ENCODE results near the gene ZC3H7A. TPM values are rescaled to one million over a fixed set of nuclear protein-coding genes. Genes with fewer than 3 reads are reported as not detected.

Gene ZC3H7A
- total RNA-seq, result 143 and 163 TPM in 2 replicates

DNA sequence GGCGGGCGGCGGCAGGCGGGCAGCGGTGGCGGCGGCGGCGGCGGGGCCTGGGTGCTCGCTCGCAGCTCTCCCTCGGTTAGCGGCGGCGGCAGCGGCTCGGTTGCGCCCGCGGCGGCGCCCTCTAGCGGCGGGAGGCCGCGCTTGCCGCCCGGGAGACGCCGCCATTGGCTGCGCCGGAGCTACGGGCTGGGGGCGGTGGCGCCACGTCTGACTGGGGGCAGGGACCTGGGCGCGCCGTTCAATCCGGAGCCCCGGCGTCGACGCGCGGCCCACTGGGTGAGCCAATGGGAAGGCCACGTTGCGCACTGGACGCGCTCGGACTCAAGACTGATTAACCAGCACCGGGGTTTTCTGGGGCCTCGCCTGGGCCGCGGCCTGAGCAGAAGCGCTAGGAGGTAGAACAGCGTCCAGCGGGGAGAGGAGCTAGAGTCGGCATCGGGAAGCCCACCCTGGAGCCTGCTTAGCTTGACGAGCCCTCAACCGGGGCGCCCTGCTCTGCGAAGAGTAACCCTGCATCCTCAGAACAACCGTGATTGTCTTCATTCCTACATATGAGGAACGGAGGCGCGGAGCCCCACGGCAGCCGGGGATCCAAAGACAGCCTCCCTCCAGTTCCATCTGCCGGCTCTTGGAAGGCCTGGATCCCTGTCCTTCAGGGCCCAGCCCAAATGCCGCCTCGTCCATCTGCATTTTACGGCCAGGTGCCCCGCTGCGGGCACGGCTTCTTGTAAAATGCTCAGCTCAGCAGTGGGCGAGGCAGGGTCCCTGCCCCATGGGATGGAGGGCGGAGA lies at the start of gene ZC3H7A:
Gene ZC3H7A (minus strand): TSS at position 93 of the 791 bp plus-strand sequence. CDS start 14,904 bp downstream, outside the sequence.
- peak; percentile 97 for ATAC-seq (ENCODE audit: low read depth)
- intact Hi-C loops (cut with micrococcal nuclease), result loop anchor here (1.0 to 5.0 kb wide), 7 partner anchors 13 to 850 kb away; partner anchors contain the start of genes RSL1D1 and TXNDC11
- TF ChIP-seq CTCF (IDR thresholded peaks at IDR 0.05), result no peak
- H3K27me3 Mint-ChIP-seq, result no peaks in the 10 kb centered on the region
- H3K27ac Mint-ChIP-seq, result peak within 1 kb of the TSS; percentile 96
- ChIA-PET CTCF (interaction anchor here (0.6 to 4.9 kb wide), 25 partner anchors 9 to 826 kb away, joined by 3 to 58 read pairs (median 4); partner anchors contain the start of gene TXNDC11), POLR2A (interaction anchor here (0.6 to 10.9 kb wide), 30 partner anchors 9 to 832 kb away, joined by 3 to 182 read pairs (median 6); partner anchors contain the start of genes LITAF, RSL1D1, SOCS1 and TXNDC11)
- peak; percentile 94 for DNase-seq
- no peaks in the 10 kb centered on the region for H3K9me3 Mint-ChIP-seq
- H3K4me1 Mint-ChIP-seq, result peaks cover 73% of the 10 kb centered on the region
- peaks cover 40% of the 10 kb centered on the region for H3K36me3 Mint-ChIP-seq (ENCODE audit: low read depth)
- H3K4me3 Mint-ChIP-seq, result peak within 1 kb of the TSS; percentile 95

DNA sequence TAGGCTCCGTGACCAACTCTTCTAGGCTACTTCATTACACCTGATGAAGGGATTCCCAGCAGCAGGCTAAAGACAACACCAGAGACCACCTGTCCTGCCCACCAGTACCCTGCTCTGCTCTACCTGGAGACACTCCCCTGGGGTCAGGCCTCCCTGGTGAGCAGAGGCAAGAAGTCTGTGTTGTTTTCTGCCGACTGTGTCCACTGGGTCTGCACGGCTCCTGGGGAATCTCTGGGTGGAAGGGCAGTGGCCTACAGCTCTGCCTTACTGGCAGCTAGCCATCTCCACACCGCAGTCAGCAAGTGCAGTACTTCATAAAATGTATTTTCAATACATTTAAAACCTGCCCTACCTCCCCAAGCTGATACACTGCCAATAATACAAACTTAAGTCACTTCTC lies 47.4 kb upstream of the ZC3H7A start:
- no peaks in the 10 kb centered on the region for H3K9me3 Mint-ChIP-seq
- no peak overlapping the region for H3K27ac Mint-ChIP-seq
- no peak overlapping the region for H3K4me3 Mint-ChIP-seq
- peaks cover 82% of the 10 kb centered on the region for H3K36me3 Mint-ChIP-seq (ENCODE audit: low read depth)
- no peak for ATAC-seq (ENCODE audit: low read depth)
- intact Hi-C loops (cut with micrococcal nuclease), result no loop called here
- POLR2A ChIA-PET, result interaction anchor here (0.6 kb wide), 1 partner anchor 808 kb away, joined by 4 read pairs; no protein-coding TSS in a partner anchor
- TF ChIP-seq CTCF (IDR thresholded peaks at IDR 0.05), result no peak
- H3K4me1 Mint-ChIP-seq, result peaks cover 19% of the 10 kb centered on the region
- no peak for DNase-seq
- CTCF ChIA-PET, result no interaction called here
- H3K27me3 Mint-ChIP-seq, result no peaks in the 10 kb centered on the region

DNA sequence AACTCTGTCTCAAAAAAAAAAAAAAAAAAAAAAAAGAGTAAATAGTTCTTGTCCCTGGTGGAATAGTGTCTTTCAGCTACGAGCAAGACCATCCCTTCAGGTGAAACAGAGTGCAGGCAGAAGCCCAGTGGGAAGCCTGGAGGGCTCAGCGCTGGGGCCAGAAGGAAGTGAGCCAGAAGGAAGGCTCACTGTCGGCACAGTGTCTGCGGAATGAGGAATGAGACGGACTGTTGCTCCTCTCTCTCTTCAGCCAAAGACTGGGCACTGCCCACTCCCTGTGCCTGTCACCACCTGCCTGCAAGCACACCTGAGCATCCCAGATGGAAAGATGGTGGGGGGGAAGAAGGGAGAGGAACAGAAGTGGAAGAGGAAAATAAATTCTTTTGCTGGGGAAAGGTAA lies 46.8 kb upstream of the ZC3H7A start:
- peaks cover 13% of the 10 kb centered on the region for H3K4me1 Mint-ChIP-seq
- ChIA-PET CTCF (no interaction called here), POLR2A (interaction anchor here (0.6 kb wide), 1 partner anchor 167 kb away, joined by 3 read pairs; no protein-coding TSS in a partner anchor)
- no peak for TF ChIP-seq CTCF (IDR thresholded peaks at IDR 0.05)
- intact Hi-C loops (cut with micrococcal nuclease), result no loop called here
- H3K27ac Mint-ChIP-seq, result no peak overlapping the region
- no peaks in the 10 kb centered on the region for H3K27me3 Mint-ChIP-seq
- no peak overlapping the region for H3K4me3 Mint-ChIP-seq
- H3K9me3 Mint-ChIP-seq, result no peaks in the 10 kb centered on the region
- DNase-seq, result no peak
- H3K36me3 Mint-ChIP-seq (ENCODE audit: low read depth), result peaks cover 82% of the 10 kb centered on the region
- no peak for ATAC-seq (ENCODE audit: low read depth)

DNA sequence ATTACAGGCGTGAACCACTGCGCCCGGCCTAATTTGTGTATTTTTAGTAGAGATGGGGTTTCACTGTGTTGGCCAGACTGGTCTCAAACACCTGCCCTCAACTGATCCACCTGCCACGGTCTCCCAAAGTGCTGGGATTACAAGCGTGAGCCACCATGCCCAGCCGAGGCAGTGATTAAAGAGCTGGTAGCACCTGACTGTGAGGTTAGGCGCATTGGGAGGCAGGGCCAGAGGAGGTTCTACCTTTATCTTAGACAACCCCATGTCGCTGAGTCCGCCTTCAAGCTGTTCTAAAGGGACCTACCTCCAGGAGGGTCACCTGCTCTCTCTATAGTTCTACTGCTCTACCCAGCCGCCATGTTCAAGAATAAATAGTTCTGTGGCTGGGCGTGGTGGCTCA lies 46.1 kb upstream of the ZC3H7A start:
- Mint-ChIP-seq H3K36me3 (ENCODE audit: low read depth) (peaks cover 84% of the 10 kb centered on the region), H3K9me3 (no peaks in the 10 kb centered on the region), H3K4me3 (no peak overlapping the region), H3K4me1 (peaks cover 8% of the 10 kb centered on the region), H3K27ac (no peak overlapping the region), H3K27me3 (no peaks in the 10 kb centered on the region)
- no peak for DNase-seq
- ChIA-PET CTCF (no interaction called here), POLR2A (no interaction called here)
- intact Hi-C loops (cut with micrococcal nuclease), result no loop called here
- no peak for TF ChIP-seq CTCF (IDR thresholded peaks at IDR 0.05)
- ATAC-seq (ENCODE audit: low read depth), result no peak

GRCh38 chr16:11841026-11841425 lies 44.0 kb upstream of the ZC3H7A start:
- Mint-ChIP-seq H3K36me3 (ENCODE audit: low read depth) (peaks cover 85% of the 10 kb centered on the region), H3K4me1 (no peaks in the 10 kb centered on the region), H3K9me3 (no peaks in the 10 kb centered on the region), H3K27ac (no peak overlapping the region), H3K4me3 (no peak overlapping the region), H3K27me3 (no peaks in the 10 kb centered on the region)
- DNase-seq (no peak), ATAC-seq (ENCODE audit: low read depth) (no peak)
- CTCF ChIA-PET, result no interaction called here
- no peak for TF ChIP-seq CTCF (IDR thresholded peaks at IDR 0.05)
- POLR2A ChIA-PET, result no interaction called here
- intact Hi-C loops (cut with micrococcal nuclease), result no loop called here
